ENCODE data around the gene FARP1. TPM values are rescaled to one million over a fixed set of nuclear protein-coding genes. Genes with fewer than 3 reads are reported as not detected.

Gene FARP1
- total and polyA plus RNA-seq, 2 of the 13 experiments (the other 11 are each of a cell fraction or from before 2014, with no cell fraction given): 70.6 to 126 TPM

GRCh38 chr13:98242403-98242802 is 99.5 kb downstream of the FARP1 start:
- peaks cover 24% of the 10 kb centered on the region for H4K20me1 ChIP-seq (ENCODE audit: insufficient read depth, low read length)
- BruUV-seq (replicated peaks): no TSS peak
- no peak overlapping the region for H3K9ac ChIP-seq (ENCODE audit: insufficient read depth, low read depth, low read length)
- in situ Hi-C loops (cut with HindIII; ENCODE audit: extremely low pct_ligation_motif_present, low pct_unique_long_range_greater_than_20kb) (no loop called here), intact Hi-C loops (cut with micrococcal nuclease; ENCODE audit: unreplicated experiment) (no loop called here)
- peaks cover 9 to 32% of the 10 kb centered on the region in 2 experiments for H3K36me3 ChIP-seq (replicated peaks in 1 of 2; ENCODE audit: control insufficient read depth in 1 of 2, insufficient read depth in 2 of 2, low read length in 2 of 2)
- TF ChIP-seq ZNF121 (CRISPR knock-in tag; IDR thresholded peaks at IDR 0.05) (peak; percentile 69), PHF8 (CRISPR knock-in tag; IDR thresholded peaks at IDR 0.05) (no peak)
- POLR2A ChIA-PET: no interaction called here
- peaks cover 94% of the 10 kb centered on the region for H3K4me1 ChIP-seq (ENCODE audit: insufficient read depth, low read length)
- H3K4me2 ChIP-seq (ENCODE audit: low read depth, low read length): no peak overlapping the region
- FAIRE-seq: no peak
- no peak for ATAC-seq
- no peak overlapping the region for H3K4me3 ChIP-seq (replicated peaks in 1 of 3; ENCODE audit: insufficient read depth in 1 of 3, low read depth in 2 of 3, low read length in 3 of 3)
- peaks cover 82% of the 10 kb centered on the region for H3K79me2 ChIP-seq (ENCODE audit: insufficient read depth, low read length)
- no peak for DNase-seq (ENCODE audit: low spot score)
- WGBS (ENCODE audit: low lambda C conversion rate): 93% methylated on average over 4 of the region's 4 CpGs
- H2AFZ ChIP-seq (ENCODE audit: low read length): no peak overlapping the region
- CTCF ChIA-PET (ENCODE audit: low intra/inter-chr PET ratio, low total read pairs): no interaction called here
- H3K27ac ChIP-seq (ENCODE audit: extremely low read length, insufficient read depth, low read length): no peak overlapping the region
- H3K27me3 ChIP-seq (ENCODE audit: control insufficient read depth in 1 of 2, insufficient read depth in 2 of 2, low read length in 2 of 2): no peaks in the 10 kb centered on the region
- H3K9me3 ChIP-seq (ENCODE audit: low read length): no peaks in the 10 kb centered on the region

- in situ Hi-C loops (cut with HindIII; ENCODE audit: extremely low pct_ligation_motif_present, low pct_unique_long_range_greater_than_20kb): no loop called here
Measured at GRCh38 chr13:98243929-98244272, 101.0 kb downstream of the FARP1 start.

More at GRCh38 chr13:98243929-98244272, 101.0 kb downstream of the FARP1 start:
- Histone ChIP-seq H3K9ac (ENCODE audit: insufficient read depth, low read depth, low read length) (no peak overlapping the region), H3K4me1 (ENCODE audit: insufficient read depth, low read length) (peaks cover 100% of the 10 kb centered on the region), H3K27ac (ENCODE audit: extremely low read length, insufficient read depth, low read length) (no peak overlapping the region), H3K4me2 (ENCODE audit: low read depth, low read length) (no peak overlapping the region), H3K9me3 (ENCODE audit: low read length) (no peaks in the 10 kb centered on the region), H3K79me2 (ENCODE audit: insufficient read depth, low read length) (peaks cover 82% of the 10 kb centered on the region), H2AFZ (ENCODE audit: low read length) (no peak overlapping the region), H3K36me3 (replicated peaks in 1 of 2; ENCODE audit: control insufficient read depth in 1 of 2, insufficient read depth in 2 of 2, low read length in 2 of 2) (peaks cover 7 to 41% of the 10 kb centered on the region in 2 experiments), H3K27me3 (ENCODE audit: control insufficient read depth in 1 of 2, insufficient read depth in 2 of 2, low read length in 2 of 2) (no peaks in the 10 kb centered on the region), H4K20me1 (ENCODE audit: insufficient read depth, low read length) (peaks cover 24% of the 10 kb centered on the region), H3K4me3 (replicated peaks in 1 of 3; ENCODE audit: insufficient read depth in 1 of 3, low read depth in 2 of 3, low read length in 3 of 3) (no peak overlapping the region)
- intact Hi-C loops (cut with micrococcal nuclease; ENCODE audit: unreplicated experiment): no loop called here
- CTCF ChIA-PET (ENCODE audit: low intra/inter-chr PET ratio, low total read pairs): no interaction called here
- TF ChIP-seq REXO4 (CRISPR knock-in tag; IDR thresholded peaks at IDR 0.05; ENCODE audit: borderline replicate concordance) (no peak), ZNF143 (CRISPR knock-in tag; IDR thresholded peaks at IDR 0.05) (no peak), ZNF644 (CRISPR knock-in tag; IDR thresholded peaks at IDR 0.05; ENCODE audit: low read depth) (no peak), ELF3 (CRISPR knock-in tag; IDR thresholded peaks at IDR 0.05) (no peak)
- FAIRE-seq (no peak), ATAC-seq (no peak), DNase-seq (ENCODE audit: low spot score) (no peak)
- POLR2A ChIA-PET: interaction anchor here (0.6 to 1.8 kb wide), 2 partner anchors 22 to 71 kb away, joined by 3 to 12 read pairs; no protein-coding TSS in a partner anchor
- BruUV-seq (replicated peaks): no TSS peak

Data from HepG2 (cell line).